K562 (cell line): ENCODE results near the gene IMMP2L. TPM values are rescaled to one million over a fixed set of nuclear protein-coding genes. Genes with fewer than 3 reads are reported as not detected.

Experiments
- ARID3A ChIP-seq: IDR thresholded peaks from 2 replicates; pipeline ENCODE4 v1.6.1; 2012; ENCODE audit warnings: low read depth, low read length, improper control_type of control experiment, borderline replicate concordance
- KDM4B ChIP-seq, 2 experiments: fragments of 450-650 bp in 1 of 2; sonication (generic) in 1 of 2; IDR thresholded peaks; 2 replicates each; pipeline ENCODE4 v1.6.1; 2016 to 2017; ENCODE audit warnings: borderline replicate concordance in 2 of 2, antibody characterized with exemption in 1 of 2, low read depth in 1 of 2, mild to moderate bottlenecking in 1 of 2
- KHSRP ChIP-seq: fragments of 450-650 bp; IDR thresholded peaks from 2 replicates; pipeline ENCODE4 v1.6.1; 2017
- MTA1 ChIP-seq: fragments of 450-650 bp; IDR thresholded peaks from 2 replicates; pipeline ENCODE4 v1.6.1; 2017; ENCODE audit warnings: borderline replicate concordance
- NCOA1 ChIP-seq: fragments of 450-650 bp; IDR thresholded peaks from 2 replicates; pipeline ENCODE4 v1.6.1; 2016; ENCODE audit warnings: low read depth
- TAL1 ChIP-seq: fragments of 450-650 bp; IDR thresholded peaks from 2 replicates; pipeline ENCODE4 v1.6.1; 2016; ENCODE audit warnings: mild to moderate bottlenecking
- THRA ChIP-seq: fragments of 450-650 bp; IDR thresholded peaks from 2 replicates; pipeline ENCODE4 v1.6.1; 2017; ENCODE audit warnings: mild to moderate bottlenecking, moderate library complexity
- ZBTB40 ChIP-seq, 2 experiments: fragments of 450-650 bp in 1 of 2; sonication (generic) in 1 of 2; formaldehyde crosslinking in 1 of 2; IDR thresholded peaks; 2 replicates each; pipeline versions ENCODE4 v1.7.1 to v1.9.0; 2016 to 2022; ENCODE audit warnings: inconsistent platforms in 1 of 2, mild to moderate bottlenecking in 1 of 2, missing genetic modification reagents in 1 of 2
- ZNF165 ChIP-seq: fragments of 250-450 bp; sonication (Bioruptor Pico); IDR thresholded peaks from 2 replicates; pipeline ENCODE4 v1.4.0; 2020; ENCODE audit warnings: borderline replicate concordance
- ZNF436 ChIP-seq: fragments of 250-450, 450-650 bp; sonication (Bioruptor Pico); formaldehyde crosslinking; IDR thresholded peaks from 2 replicates; pipeline ENCODE4 v1.7.0; 2020; ENCODE audit warnings: mild to moderate bottlenecking
- polyA plus RNA-seq, 8 experiments: library from polyadenylated mRNA; depleted of rRNA in 4 of 8; stranded (reverse) in 5 of 8; unstranded in 3 of 8; fragments of >200 nt; fragmentation: Nextera tagmentation in 2 of 8; fragmentation: Illumina TruSeq in 1 of 8; extraction: Ambion mirVana in 2 of 8; extraction: Trizol in 1 of 8; gene quantifications; 2 replicates each; pipeline versions ENCODE4 v1.2.1 to v1.2.3, GENCODE V29; 2011 to 2014; ENCODE audit warnings: inconsistent platforms in 1 of 8, missing spikeins in 1 of 8
- total RNA-seq, 7 experiments: library from RNA; depleted of rRNA in 6 of 7; stranded (reverse); fragments of >200 nt in 6 of 7; fragmentation: Illumina TruSeq in 2 of 7; extraction: Trizol in 2 of 7; gene quantifications; 2 replicates each; pipeline versions ENCODE4 v1.2.1 to v1.2.3, GENCODE V29; 2011 to 2021; ENCODE audit warnings: low replicate concordance in 1 of 7

IMMP2L gene
- total and polyA plus RNA-seq, 9 of the 15 experiments (the other 6 are each of a cell fraction or from before 2014, with no cell fraction given), result 29.7 to 116 (median 53.0) TPM

DNA sequence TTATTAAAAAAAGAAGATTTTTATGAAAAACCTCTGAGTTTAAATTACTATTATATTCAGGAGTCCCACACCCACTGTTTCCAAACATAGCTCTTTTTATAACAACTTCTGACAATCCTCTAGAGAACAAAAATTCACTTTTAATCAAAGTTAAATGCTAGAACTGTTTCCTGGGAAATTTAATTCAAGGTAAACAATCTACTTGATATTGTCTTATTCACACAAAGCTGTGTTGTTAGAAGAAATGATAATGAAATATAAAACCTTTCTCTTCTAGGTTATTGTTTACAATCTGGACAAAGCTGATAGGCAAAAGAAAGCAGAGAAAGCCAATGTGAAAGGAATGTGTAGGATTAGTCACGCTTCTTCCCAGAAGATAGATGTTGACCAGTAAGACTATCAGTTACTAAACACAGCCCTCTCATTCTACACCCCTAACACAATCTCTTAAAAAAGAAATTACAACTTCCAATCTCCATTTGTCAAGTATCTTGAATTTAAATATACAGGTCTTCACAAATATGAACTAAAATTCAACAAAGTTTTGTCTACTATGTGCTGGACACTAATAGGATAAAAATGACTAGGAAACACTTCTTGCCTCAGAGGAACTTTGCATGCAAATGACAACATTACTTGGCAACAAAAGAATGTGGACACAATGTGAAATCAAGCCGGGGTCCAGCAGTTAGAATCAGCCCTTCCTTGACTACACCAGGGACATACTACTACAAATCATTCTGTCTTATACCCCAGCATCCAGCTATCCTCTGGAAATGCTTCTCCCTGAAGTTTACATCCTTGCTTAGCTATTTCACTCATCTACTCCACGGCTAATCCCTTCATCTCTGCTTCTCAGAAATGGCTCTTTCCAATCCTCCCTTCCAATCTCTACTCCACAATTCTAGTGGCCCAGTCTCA lies 123.7 kb downstream of the IMMP2L start (continued):
- no peak for TF ChIP-seq KDM4B (IDR thresholded peaks at IDR 0.05; ENCODE audit: borderline replicate concordance in 2 of 2, low read depth in 1 of 2)
- TF ChIP-seq ZBTB40 (IDR thresholded peaks at IDR 0.05), result no peak
- no peak for TF ChIP-seq ZBTB40 (CRISPR knock-in tag; IDR thresholded peaks at IDR 0.05)
- no peak for TF ChIP-seq ZNF165 (CRISPR knock-in tag)
- TF ChIP-seq NCOA1, result peak; percentile 92
- TF ChIP-seq KHSRP, result peak; percentile 81
- peak; percentile 100 for TF ChIP-seq ARID3A
- peak; percentile 98 for TF ChIP-seq TAL1
- TF ChIP-seq MTA1, result no peak; the same call in none of the 2 replicates
- no peak for TF ChIP-seq THRA
- no peak for TF ChIP-seq ZNF436
